ENCODE measurements around the gene ZNF205.
"Not testable (repeated sequence)": the region's sequence is repeated elsewhere in the genome, so short reads cannot be mapped to it uniquely, and the experiment has no call there.

ZNF205 gene

GRCh38 chr16:3112058-3112880, at the start of gene ZNF205:
TSS of gene ZNF205 (plus strand) at chr16:3112586. CDS start at chr16:3113431, 845 bp downstream.
- DNase-seq: no peak

- DNase-seq: no peak
Measured at GRCh38 chr16:3063625-3064386, 48.6 kb upstream of the ZNF205 start.

GRCh38 chr16:3065069-3065741, 47.2 kb upstream of the ZNF205 start, which contains the start of gene IL32:
TSS of gene IL32 (plus strand) at chr16:3065640. CDS start at chr16:3065812, 172 bp downstream.
- no peak for DNase-seq

GRCh38 chr16:3065742-3066439, 46.5 kb upstream of the ZNF205 start:
- no peak for DNase-seq

- no peak for DNase-seq
Measured at GRCh38 chr16:3066440-3066748, 46.0 kb upstream of the ZNF205 start.

DNA sequence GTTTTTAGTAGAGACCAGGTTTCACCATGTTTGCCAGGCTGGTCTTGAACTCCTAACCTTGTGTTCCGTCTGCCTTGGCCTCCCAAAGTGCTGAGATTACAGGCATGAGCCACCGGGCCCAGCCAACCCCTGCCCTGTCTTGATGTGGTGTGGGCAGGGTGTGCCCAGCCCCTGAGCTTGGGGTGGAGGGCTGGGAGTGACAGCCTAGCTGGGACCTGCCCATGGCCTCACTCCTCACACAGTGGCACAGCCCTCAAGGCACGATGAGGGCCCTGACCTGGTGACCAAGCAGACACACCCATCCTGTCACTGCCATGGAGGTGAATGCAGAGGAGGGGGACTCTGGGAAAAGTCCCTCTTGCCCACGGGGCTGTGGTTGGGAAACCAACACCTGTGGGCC, 43.9 kb upstream of the ZNF205 start:
- no peak for DNase-seq

DNA sequence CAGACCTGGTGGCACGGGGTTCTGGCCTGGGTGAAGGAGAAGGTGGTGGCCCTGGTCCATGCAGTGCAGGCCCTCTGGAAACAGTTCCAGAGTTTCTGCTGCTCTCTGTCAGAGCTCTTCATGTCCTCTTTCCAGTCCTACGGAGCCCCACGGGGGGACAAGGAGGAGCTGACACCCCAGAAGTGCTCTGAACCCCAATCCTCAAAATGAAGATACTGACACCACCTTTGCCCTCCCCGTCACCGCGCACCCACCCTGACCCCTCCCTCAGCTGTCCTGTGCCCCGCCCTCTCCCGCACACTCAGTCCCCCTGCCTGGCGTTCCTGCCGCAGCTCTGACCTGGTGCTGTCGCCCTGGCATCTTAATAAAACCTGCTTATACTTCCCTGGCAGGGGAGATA, 43.2 kb upstream of the ZNF205 start:
- not testable (repeated sequence) for DNase-seq

- no peak for DNase-seq
Measured at GRCh38 chr16:3070608-3071111, 41.7 kb upstream of the ZNF205 start.

GRCh38 chr16:3071655-3072054, 40.7 kb upstream of the ZNF205 start:
- DNase-seq: no peak

DNA sequence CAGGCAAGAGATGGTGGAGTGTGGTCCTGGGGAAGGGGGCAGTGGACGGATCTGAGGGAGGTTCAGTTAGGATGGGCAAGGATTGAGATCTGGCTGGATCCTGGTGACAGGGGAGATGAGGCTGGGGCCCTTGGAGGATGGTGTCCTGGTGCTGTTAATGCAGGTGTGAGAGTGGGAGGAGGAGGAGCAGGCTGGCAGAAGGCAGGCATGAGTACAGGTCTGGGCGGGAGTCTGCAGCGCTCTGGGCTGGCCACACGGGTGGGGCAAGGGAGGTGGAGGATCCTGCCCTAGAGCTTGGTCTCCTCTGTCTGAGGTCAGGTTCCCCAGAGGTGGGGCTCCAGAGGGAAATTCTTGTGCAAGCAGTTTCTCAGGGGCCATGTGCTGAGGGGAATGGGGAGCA, 40.2 kb upstream of the ZNF205 start:
- not testable (repeated sequence) for DNase-seq

GRCh38 chr16:3072576-3073263, 39.7 kb upstream of the ZNF205 start:
- DNase-seq: not testable (repeated sequence)

- DNase-seq: no peak
Measured at GRCh38 chr16:3073448-3073847, 38.9 kb upstream of the ZNF205 start.

DNA sequence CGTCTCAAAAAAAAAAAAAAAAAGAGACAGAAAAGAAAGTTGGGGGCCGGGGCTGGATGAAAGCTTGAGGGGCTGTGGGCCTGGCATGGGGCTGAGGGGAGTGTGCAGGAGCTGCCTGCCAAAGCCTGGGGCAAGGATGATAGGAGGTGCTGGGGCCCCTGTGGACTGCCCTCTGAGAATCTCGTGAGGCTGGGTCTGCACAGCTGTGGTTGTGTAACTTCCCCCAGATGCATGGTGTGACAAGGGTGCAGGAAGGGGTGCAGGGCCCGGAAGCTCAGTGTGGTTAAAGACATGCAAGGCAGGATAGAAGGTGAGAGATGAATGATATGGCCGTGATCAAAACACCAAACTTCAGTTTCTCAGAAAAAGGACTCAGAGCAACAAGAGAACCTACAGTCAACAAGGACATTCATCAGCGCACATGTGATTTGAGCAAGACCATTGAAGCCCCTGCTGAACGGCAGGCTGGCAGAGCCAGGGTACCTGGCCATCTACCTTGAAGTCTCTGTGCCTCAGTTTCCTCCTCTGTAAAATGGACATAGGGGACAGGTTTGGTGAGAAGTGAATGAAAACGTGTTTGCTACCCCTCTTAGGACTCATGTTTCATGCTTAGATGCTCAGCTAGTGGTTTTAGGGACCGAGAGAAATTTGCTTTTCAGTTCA, 37.4 kb upstream of the ZNF205 start:
- DNase-seq: no peak

DNA sequence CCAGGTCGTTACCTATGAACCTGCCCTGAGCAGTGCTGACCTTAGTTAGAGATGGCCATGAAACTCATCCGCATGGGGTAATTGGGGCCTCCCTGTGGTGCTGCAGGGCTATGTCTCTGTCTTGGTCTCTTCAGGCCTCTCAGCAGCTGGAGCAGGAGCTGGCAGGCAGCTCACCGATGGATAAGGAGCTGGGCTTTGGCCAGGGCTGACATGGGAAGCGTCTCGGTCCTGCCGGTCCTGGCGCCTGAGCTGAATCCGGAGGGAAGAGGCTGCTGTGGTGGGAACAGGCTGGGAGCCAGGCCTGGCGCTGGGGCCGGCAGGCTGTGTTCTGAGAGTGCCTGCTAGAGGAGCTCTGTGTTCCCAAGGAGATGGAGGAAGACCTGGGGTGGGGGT, 36.9 kb upstream of the ZNF205 start:
- DNase-seq: no peak

DNA sequence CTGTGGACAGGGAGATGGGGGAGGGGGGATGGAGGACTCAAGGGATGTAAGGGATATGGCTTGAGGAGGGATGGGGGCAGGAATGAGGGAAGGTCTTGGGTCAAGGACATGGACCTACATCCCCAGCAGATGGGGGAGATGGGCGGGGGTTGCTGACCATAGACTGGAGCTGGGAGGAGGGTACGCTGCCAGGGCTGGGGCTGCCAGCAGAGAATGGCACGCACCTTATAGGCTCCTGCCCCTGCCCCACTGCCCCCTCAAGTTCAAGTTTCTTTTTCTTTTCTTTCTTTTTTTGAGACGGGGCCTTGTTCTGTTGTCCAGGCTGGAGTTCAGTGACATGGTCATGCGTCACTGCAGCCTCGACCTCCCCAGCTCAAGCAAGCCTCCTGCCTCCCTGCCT, 36.4 kb upstream of the ZNF205 start:
- not testable (repeated sequence) for DNase-seq

- no peak for DNase-seq
Measured at GRCh38 chr16:3076577-3076976, 35.8 kb upstream of the ZNF205 start.

GRCh38 chr16:3080024-3080423, 32.4 kb upstream of the ZNF205 start:
- no peak for DNase-seq

DNA sequence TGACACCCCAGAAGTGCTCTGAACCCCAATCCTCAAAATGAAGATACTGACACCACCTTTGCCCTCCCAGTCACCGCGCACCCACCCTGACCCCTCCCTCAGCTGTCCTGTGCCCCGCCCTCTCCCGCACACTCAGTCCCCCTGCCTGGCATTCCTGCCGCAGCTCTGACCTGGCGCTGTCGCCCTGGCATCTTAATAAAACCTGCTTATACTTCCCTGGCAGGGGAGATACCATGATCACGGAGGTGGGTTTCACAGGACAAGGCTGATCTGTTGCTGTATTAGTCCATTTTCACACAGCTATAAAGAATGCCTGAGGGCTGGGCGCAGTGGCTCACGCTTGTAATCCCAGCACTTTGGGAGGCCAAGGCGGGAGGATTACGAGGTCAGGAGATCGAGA, 30.4 kb upstream of the ZNF205 start:
- not testable (repeated sequence) for DNase-seq

- DNase-seq: not testable (repeated sequence)
Measured at GRCh38 chr16:3083408-3083807, 29.0 kb upstream of the ZNF205 start.

DNA sequence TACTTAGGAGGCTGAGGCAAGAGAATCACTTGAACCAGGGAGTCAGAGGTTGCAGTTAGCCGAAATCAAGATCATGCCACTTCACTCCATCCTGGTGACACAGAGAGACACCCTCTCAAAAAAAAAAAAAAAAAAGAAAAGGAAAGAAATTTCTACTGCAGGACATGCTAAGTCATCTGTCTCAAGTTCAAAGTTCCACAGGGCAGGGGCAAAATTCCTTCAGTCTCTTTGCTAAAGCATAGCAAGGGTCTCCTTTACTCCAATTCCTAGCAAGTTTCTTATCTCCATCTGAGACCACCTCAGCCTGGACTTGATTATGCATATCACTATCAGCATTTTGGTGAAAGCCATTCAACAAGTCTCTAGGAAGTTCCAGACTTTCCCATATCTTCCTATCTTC, 27.9 kb upstream of the ZNF205 start:
- DNase-seq: no peak

DNA sequence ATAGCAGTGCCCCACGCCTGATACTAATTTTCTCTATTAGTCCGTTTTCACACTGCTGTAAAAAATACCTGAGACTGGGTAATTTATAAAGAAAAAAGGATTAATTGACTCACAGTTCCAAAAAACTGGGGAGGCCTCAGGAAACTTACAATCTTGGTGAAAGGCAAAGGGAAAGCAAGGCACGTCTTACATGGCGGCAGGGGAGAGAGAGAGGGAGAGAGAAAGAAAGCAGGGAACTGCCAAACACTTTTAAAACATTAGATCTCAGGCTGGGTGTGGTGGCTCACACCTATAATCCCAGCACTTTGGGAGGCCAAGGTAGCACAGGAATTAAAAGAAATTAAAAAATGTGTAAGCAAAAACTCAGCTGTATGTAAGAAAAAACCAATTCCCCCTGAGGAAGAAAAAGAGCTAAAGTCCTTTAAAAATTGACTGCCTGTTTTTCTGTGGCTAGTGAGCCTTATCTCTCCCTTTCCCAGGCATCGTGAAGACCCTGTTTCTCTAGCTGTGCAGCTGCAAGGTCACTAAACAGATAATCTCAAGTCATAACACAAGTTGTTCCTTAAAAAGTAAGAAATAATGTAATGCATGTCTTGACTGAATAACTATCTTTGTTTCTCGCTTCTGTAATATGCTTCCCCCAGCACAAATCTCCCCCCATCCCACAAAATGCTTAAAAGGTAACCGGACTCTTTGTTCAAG, 27.3 kb upstream of the ZNF205 start:
- DNase-seq: no peak

All from SHP77 treated with DMSO at 0.1 percent for 48 hours (cell line).